GM21423 (cell line): ENCODE data around the gene IL17RC.

Experiments
- ATAC-seq: cut with Tn5 transposase; IDR thresholded peaks from one replicate; pipeline ENCODE4 v1.9.1; 2021; ENCODE audit warnings: mild to moderate bottlenecking, moderate library complexity; ENCODE audit not compliant: unreplicated experiment

IL17RC gene

GRCh38 chr3:9976721-9977709 is 60.1 kb downstream of the IL17RC start:
- ATAC-seq: no peak

GRCh38 chr3:9978710-9979305 is 61.9 kb downstream of the IL17RC start:
- no peak for ATAC-seq

- ATAC-seq: no peak
Observed at GRCh38 chr3:9980251-9980650, 63.4 kb downstream of the IL17RC start.
